ENCODE measurements around the gene TNC. TPM values are rescaled to one million over a fixed set of nuclear protein-coding genes. Genes with fewer than 3 reads are reported as not detected.

Gene TNC
- total RNA-seq, 1 experiment from 2014 or later = 11.4 TPM

- no TSS peak for BruUV-seq (replicated peaks)
- no peaks in the 10 kb centered on the region for H3K4me1 Mint-ChIP-seq (ENCODE audit: low read depth, unreplicated experiment)
- no peak for TF ChIP-seq CTCF (IDR thresholded peaks at IDR 0.05; ENCODE audit: insufficient read depth in 1 of 2, low read depth in 1 of 2, low read length in 1 of 2, severe bottlenecking in 1 of 2, unreplicated experiment in 1 of 2)
- intact Hi-C loops (cut with micrococcal nuclease; ENCODE audit: unreplicated experiment) = no loop called here
- ChIA-PET CTCF (no interaction called here), POLR2A (no interaction called here)
- no peak overlapping the region for H3K4me3 ChIP-seq (ENCODE audit: low read depth, low read length)
- no peak for DNase-seq
- H3K27me3 Mint-ChIP-seq (ENCODE audit: insufficient read depth, unreplicated experiment) = no peaks in the 10 kb centered on the region
- no peaks in the 10 kb centered on the region for H3K36me3 ChIP-seq (ENCODE audit: control insufficient read depth, insufficient read depth, low read length)
- H3K4me1 ChIP-seq = no peaks in the 10 kb centered on the region
- H3K27me3 ChIP-seq (replicated peaks; ENCODE audit: control insufficient read depth, insufficient read depth, low read length) = no peaks in the 10 kb centered on the region
- H3K4me3 Mint-ChIP-seq (ENCODE audit: unreplicated experiment) = no peak overlapping the region
- no peaks in the 10 kb centered on the region for H3K9me3 ChIP-seq
- no peak overlapping the region for H3K27ac Mint-ChIP-seq (ENCODE audit: unreplicated experiment)
- H3K36me3 Mint-ChIP-seq (ENCODE audit: insufficient read depth, unreplicated experiment) = no peaks in the 10 kb centered on the region
- no peaks in the 10 kb centered on the region for H3K9me3 Mint-ChIP-seq (ENCODE audit: unreplicated experiment)
These were observed 119.6 kb downstream of the TNC start for GRCh38 chr9:114998326-114998725.

GRCh38 chr9:114995681-114996221 is 122.2 kb downstream of the TNC start:
- CTCF ChIA-PET = no interaction called here
- no peak for TF ChIP-seq CTCF (IDR thresholded peaks at IDR 0.05; ENCODE audit: insufficient read depth in 1 of 2, low read depth in 1 of 2, low read length in 1 of 2, severe bottlenecking in 1 of 2, unreplicated experiment in 1 of 2)

GRCh38 chr9:114994768-114995167 is 123.2 kb downstream of the TNC start:
- CTCF ChIA-PET = no interaction called here
- POLR2A ChIA-PET = no interaction called here
- no peaks in the 10 kb centered on the region for H3K27me3 ChIP-seq (replicated peaks; ENCODE audit: control insufficient read depth, insufficient read depth, low read length)

More at GRCh38 chr9:114995681-114996221, 122.2 kb downstream of the TNC start:
- Mint-ChIP-seq H3K36me3 (ENCODE audit: insufficient read depth, unreplicated experiment) (no peaks in the 10 kb centered on the region), H3K4me1 (ENCODE audit: low read depth, unreplicated experiment) (no peaks in the 10 kb centered on the region), H3K9me3 (ENCODE audit: unreplicated experiment) (no peaks in the 10 kb centered on the region), H3K27me3 (ENCODE audit: insufficient read depth, unreplicated experiment) (no peaks in the 10 kb centered on the region), H3K27ac (ENCODE audit: unreplicated experiment) (no peak overlapping the region), H3K4me3 (ENCODE audit: unreplicated experiment) (no peak overlapping the region)
- no peaks in the 10 kb centered on the region for H3K9me3 ChIP-seq
- no peaks in the 10 kb centered on the region for H3K4me1 ChIP-seq
- no peak for DNase-seq
- POLR2A ChIA-PET = no interaction called here
- no peaks in the 10 kb centered on the region for H3K27me3 ChIP-seq (replicated peaks; ENCODE audit: control insufficient read depth, insufficient read depth, low read length)
- BruUV-seq (replicated peaks) = no TSS peak
- intact Hi-C loops (cut with micrococcal nuclease; ENCODE audit: unreplicated experiment) = no loop called here
- H3K4me3 ChIP-seq (ENCODE audit: low read depth, low read length) = no peak overlapping the region
- no peaks in the 10 kb centered on the region for H3K36me3 ChIP-seq (ENCODE audit: control insufficient read depth, insufficient read depth, low read length)

More at GRCh38 chr9:114994768-114995167, 123.2 kb downstream of the TNC start:
- Mint-ChIP-seq H3K27ac (ENCODE audit: unreplicated experiment) (no peak overlapping the region), H3K4me1 (ENCODE audit: low read depth, unreplicated experiment) (no peaks in the 10 kb centered on the region), H3K27me3 (ENCODE audit: insufficient read depth, unreplicated experiment) (no peaks in the 10 kb centered on the region), H3K36me3 (ENCODE audit: insufficient read depth, unreplicated experiment) (no peaks in the 10 kb centered on the region), H3K9me3 (ENCODE audit: unreplicated experiment) (no peaks in the 10 kb centered on the region), H3K4me3 (ENCODE audit: unreplicated experiment) (no peak overlapping the region)
- DNase-seq = no peak
- Histone ChIP-seq H3K4me1 (no peaks in the 10 kb centered on the region), H3K4me3 (ENCODE audit: low read depth, low read length) (no peak overlapping the region), H3K36me3 (ENCODE audit: control insufficient read depth, insufficient read depth, low read length) (no peaks in the 10 kb centered on the region), H3K9me3 (no peaks in the 10 kb centered on the region)
- intact Hi-C loops (cut with micrococcal nuclease; ENCODE audit: unreplicated experiment) = no loop called here
- no peak for TF ChIP-seq CTCF (IDR thresholded peaks at IDR 0.05; ENCODE audit: insufficient read depth in 1 of 2, low read depth in 1 of 2, low read length in 1 of 2, severe bottlenecking in 1 of 2, unreplicated experiment in 1 of 2)
- BruUV-seq (replicated peaks) = no TSS peak
